ENCODE data around the gene ITGB1.

Gene ITGB1

DNA sequence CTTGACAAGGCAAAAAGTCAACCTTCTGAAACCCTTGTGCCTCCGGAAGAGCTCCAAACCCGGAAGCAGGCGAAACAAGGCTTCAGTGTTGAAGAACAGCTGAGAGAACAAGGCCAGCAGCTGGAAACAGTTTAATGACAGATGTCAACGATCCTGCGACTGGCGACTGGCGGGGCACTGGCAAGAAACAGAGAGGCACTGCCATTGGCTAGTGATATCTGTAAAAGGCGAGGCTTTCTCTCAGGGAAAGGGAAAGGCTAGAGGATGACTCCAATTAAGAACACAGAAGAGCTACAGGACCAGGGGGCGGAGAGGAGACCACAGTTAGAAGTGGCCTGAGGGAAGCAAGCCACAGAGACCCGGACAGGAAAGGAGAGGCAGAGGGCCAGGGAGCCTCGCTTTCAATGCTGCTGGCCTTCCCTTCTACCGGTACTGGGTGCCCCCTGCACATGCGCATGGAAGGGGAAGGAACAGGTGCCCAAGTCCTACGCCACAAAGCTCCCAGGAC, 19.4 kb downstream of the ITGB1 start:
- H4K20me1 ChIP-seq (ENCODE audit: control insufficient read depth, insufficient read depth, low read depth, low read length) = peaks cover 45% of the 10 kb centered on the region

DNA sequence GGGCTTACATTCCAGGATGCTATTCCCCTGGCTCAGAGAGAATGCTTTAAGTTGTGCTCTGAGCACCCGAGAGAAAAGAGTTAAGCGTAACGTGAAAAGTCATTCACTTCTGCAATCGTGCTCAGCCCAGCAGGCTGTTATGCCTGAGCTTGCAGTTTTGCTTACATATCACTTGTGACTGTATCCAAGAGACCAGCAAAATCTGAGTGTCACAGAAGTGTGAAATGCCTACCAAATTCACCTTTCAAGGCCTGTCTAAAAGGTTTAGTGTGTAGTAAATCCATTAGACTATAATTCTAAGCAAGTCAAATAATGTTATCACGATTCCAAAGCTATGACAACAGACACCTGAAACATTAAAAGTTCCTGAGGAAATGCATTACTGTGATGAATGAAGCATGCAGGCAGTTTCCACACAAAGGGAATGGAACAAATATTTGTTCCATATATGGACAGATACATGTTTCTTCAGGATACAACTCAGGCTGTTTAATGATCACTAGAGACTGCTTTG, 20.1 kb downstream of the ITGB1 start:
- no peak overlapping the region for H3K27ac ChIP-seq (ENCODE audit: low read depth, low read length)
- H3F3A ChIP-seq (ENCODE audit: control insufficient read depth, insufficient read depth) = no peaks in the 10 kb centered on the region
- peak overlapping the region; percentile 25; the same call in 1 of the 2 replicates for H3K4me2 ChIP-seq (ENCODE audit: low read length)
- no peaks in the 10 kb centered on the region for H3K9me3 ChIP-seq (ENCODE audit: control insufficient read depth, insufficient read depth, low read length)
- H3K79me2 ChIP-seq (ENCODE audit: control insufficient read depth, low read length) = peaks cover 97% of the 10 kb centered on the region
- H3K4me1 ChIP-seq (ENCODE audit: control insufficient read depth, low read length) = peaks cover 52% of the 10 kb centered on the region
- H4K20me1 ChIP-seq (ENCODE audit: control insufficient read depth, insufficient read depth, low read depth, low read length) = peaks cover 39% of the 10 kb centered on the region
- H3K9me2 ChIP-seq (replicated peaks; ENCODE audit: control insufficient read depth, low read length) = no peaks in the 10 kb centered on the region
- H3K27me3 ChIP-seq (ENCODE audit: control insufficient read depth, low read length) = no peaks in the 10 kb centered on the region
- H3K36me3 ChIP-seq (ENCODE audit: control insufficient read depth, low read length) = peaks cover 62% of the 10 kb centered on the region
- TF ChIP-seq EZH2phosphoT487 (IDR thresholded peaks at IDR 0.05; ENCODE audit: borderline replicate concordance, low read length) = no peak
- TF ChIP-seq, protein P1, sequence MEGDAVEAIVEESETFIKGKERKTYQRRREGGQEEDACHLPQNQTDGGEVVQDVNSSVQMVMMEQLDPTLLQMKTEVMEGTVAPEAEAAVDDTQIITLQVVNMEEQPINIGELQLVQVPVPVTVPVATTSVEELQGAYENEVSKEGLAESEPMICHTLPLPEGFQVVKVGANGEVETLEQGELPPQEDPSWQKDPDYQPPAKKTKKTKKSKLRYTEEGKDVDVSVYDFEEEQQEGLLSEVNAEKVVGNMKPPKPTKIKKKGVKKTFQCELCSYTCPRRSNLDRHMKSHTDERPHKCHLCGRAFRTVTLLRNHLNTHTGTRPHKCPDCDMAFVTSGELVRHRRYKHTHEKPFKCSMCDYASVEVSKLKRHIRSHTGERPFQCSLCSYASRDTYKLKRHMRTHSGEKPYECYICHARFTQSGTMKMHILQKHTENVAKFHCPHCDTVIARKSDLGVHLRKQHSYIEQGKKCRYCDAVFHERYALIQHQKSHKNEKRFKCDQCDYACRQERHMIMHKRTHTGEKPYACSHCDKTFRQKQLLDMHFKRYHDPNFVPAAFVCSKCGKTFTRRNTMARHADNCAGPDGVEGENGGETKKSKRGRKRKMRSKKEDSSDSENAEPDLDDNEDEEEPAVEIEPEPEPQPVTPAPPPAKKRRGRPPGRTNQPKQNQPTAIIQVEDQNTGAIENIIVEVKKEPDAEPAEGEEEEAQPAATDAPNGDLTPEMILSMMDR (IDR thresholded peaks at IDR 0.05; ENCODE audit: low read depth, low read length, poor library complexity, severe bottlenecking) = no peak
- H3K4me3 ChIP-seq (ENCODE audit: low read length) = no peak overlapping the region

More for the DNA sequence above, 19.4 kb downstream of the ITGB1 start:
- peak overlapping the region; percentile 25; the same call in 1 of the 2 replicates for H3K4me2 ChIP-seq (ENCODE audit: low read length)
- H3K4me3 ChIP-seq (ENCODE audit: low read length) = 0 out of 2 replicates have a peak overlapping the region, but pooled peaks have one; percentile 0
- peaks cover 57% of the 10 kb centered on the region for H3K36me3 ChIP-seq (ENCODE audit: control insufficient read depth, low read length)
- H3K4me1 ChIP-seq (ENCODE audit: control insufficient read depth, low read length) = peaks cover 58% of the 10 kb centered on the region
- H3K9me3 ChIP-seq (ENCODE audit: control insufficient read depth, insufficient read depth, low read length) = no peaks in the 10 kb centered on the region
- no peak overlapping the region for H3K27ac ChIP-seq (ENCODE audit: low read depth, low read length)
- no peaks in the 10 kb centered on the region for H3F3A ChIP-seq (ENCODE audit: control insufficient read depth, insufficient read depth)
- peaks cover 98% of the 10 kb centered on the region for H3K79me2 ChIP-seq (ENCODE audit: control insufficient read depth, low read length)
- H3K9me2 ChIP-seq (replicated peaks; ENCODE audit: control insufficient read depth, low read length) = no peaks in the 10 kb centered on the region
- no peaks in the 10 kb centered on the region for H3K27me3 ChIP-seq (ENCODE audit: control insufficient read depth, low read length)
- no peak for TF ChIP-seq EZH2phosphoT487 (IDR thresholded peaks at IDR 0.05; ENCODE audit: borderline replicate concordance, low read length)
- TF ChIP-seq, protein P1 (IDR thresholded peaks at IDR 0.05; ENCODE audit: low read depth, low read length, poor library complexity, severe bottlenecking) = no peak

DNA sequence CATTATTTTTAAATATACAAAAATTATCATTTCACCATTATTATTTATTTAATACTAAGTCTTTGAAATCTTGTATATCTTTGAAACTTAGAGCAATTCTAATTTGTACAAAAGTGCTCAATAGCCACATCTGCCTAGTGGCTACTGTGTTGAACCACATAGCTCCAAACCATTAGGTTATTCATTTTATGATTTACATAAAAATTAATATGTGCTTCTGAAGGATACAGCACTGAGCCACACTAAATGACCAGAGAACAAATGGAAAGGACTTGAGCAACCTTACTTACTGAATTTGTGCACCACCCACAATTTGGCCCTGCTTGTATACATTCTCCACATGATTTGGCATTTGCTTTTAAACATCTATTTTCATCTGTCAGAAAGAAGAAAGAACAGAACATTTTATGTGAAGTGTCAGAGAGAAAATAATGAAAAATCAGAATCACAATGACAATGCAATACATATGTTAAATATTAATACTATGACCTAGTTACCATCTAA, 25.8 kb downstream of the ITGB1 start:
- peaks cover 89% of the 10 kb centered on the region for H3K36me3 ChIP-seq (ENCODE audit: control insufficient read depth, low read length)
- no peaks in the 10 kb centered on the region for H3K27me3 ChIP-seq (ENCODE audit: control insufficient read depth, low read length)
- H3K27ac ChIP-seq (ENCODE audit: low read depth, low read length) = no peak overlapping the region
- TF ChIP-seq, protein P1 (IDR thresholded peaks at IDR 0.05; ENCODE audit: low read depth, low read length, poor library complexity, severe bottlenecking) = no peak
- TF ChIP-seq EZH2phosphoT487 (IDR thresholded peaks at IDR 0.05; ENCODE audit: borderline replicate concordance, low read length) = no peak
- peaks cover 55% of the 10 kb centered on the region for H3K79me2 ChIP-seq (ENCODE audit: control insufficient read depth, low read length)
- no peaks in the 10 kb centered on the region for H3F3A ChIP-seq (ENCODE audit: control insufficient read depth, insufficient read depth)
- H3K4me1 ChIP-seq (ENCODE audit: control insufficient read depth, low read length) = no peaks in the 10 kb centered on the region
- no peaks in the 10 kb centered on the region for H3K9me2 ChIP-seq (replicated peaks; ENCODE audit: control insufficient read depth, low read length)
- no peaks in the 10 kb centered on the region for H3K9me3 ChIP-seq (ENCODE audit: control insufficient read depth, insufficient read depth, low read length)
- no peak overlapping the region for H3K4me2 ChIP-seq (ENCODE audit: low read length)
- H4K20me1 ChIP-seq (ENCODE audit: control insufficient read depth, insufficient read depth, low read depth, low read length) = peaks cover 10% of the 10 kb centered on the region; the same call in 1 of the 2 replicates
- no peak overlapping the region for H3K4me3 ChIP-seq (ENCODE audit: low read length)

All from DOHH2 (cell line).